Smooth muscle cell (in vitro differentiated cells): Measurements from ENCODE around the gene SMIM5. TPM values are rescaled to one million over a fixed set of nuclear protein-coding genes. Genes with fewer than 3 reads are reported as not detected.

Experiments used
- DNase-seq: peaks from one replicate; lab custom pipeline; 2025; ENCODE audit not compliant: unreplicated experiment; lab: John Stamatoyannopoulos, UW
- H2AFZ ChIP-seq: fragments of 200-600 bp; sonication (generic); 2 replicates; pipeline ENCODE4 v1.6.0; 2016; ENCODE audit warnings: antibody characterized with exemption, low read depth, mild to moderate bottlenecking
- H3F3A ChIP-seq: fragments of 200-600 bp; sonication (generic); 2 replicates; pipeline ENCODE4 v1.6.0; 2017; ENCODE audit warnings: antibody characterized with exemption, low read depth
- H3K27ac ChIP-seq: fragments of 200-600 bp; sonication (generic); 2 replicates; pipeline ENCODE4 v1.5.1; 2016; ENCODE audit warnings: low read depth, mild to moderate bottlenecking
- H3K27me3 ChIP-seq: fragments of 200-600 bp; sonication (generic); 2 replicates; pipeline ENCODE4 v1.6.1; 2016; ENCODE audit warnings: low read depth, mild to moderate bottlenecking
- H3K36me3 ChIP-seq: fragments of 200-600 bp; sonication (generic); 2 replicates; pipeline ENCODE4 v1.5.1; 2016; ENCODE audit warnings: low read depth
- H3K4me1 ChIP-seq: fragments of 200-600 bp; sonication (generic); 2 replicates; pipeline ENCODE4 v1.5.1; 2016; ENCODE audit warnings: low read depth
- H3K4me2 ChIP-seq: fragments of 200-600 bp; sonication (generic); 2 replicates; pipeline ENCODE4 v1.6.0; 2016; ENCODE audit warnings: mild to moderate bottlenecking
- H3K4me3 ChIP-seq: fragments of 200-600 bp; sonication (generic); 2 replicates; pipeline ENCODE4 v1.5.1; 2016; ENCODE audit warnings: mild to moderate bottlenecking
- H3K79me2 ChIP-seq: fragments of 200-600 bp; sonication (generic); 2 replicates; pipeline ENCODE4 v1.6.0; 2016; ENCODE audit warnings: low read depth, mild to moderate bottlenecking
- H3K9ac ChIP-seq: fragments of 200-600 bp; sonication (generic); 2 replicates; pipeline ENCODE4 v1.6.0; 2016; ENCODE audit warnings: low read depth
- H3K9me3 ChIP-seq: fragments of 200-600 bp; sonication (generic); replicated peaks from 2 replicates; pipeline ENCODE4 v1.5.1; 2016; ENCODE audit warnings: low read depth
- H4K20me1 ChIP-seq: fragments of 200-600 bp; sonication (generic); 2 replicates; pipeline ENCODE4 v1.6.0; 2016; ENCODE audit warnings: low read depth
- CTCF ChIP-seq: fragments of 200-600 bp; sonication (generic); IDR thresholded peaks from 2 replicates; pipeline ENCODE4 v1.5.1; 2017; ENCODE audit warnings: borderline replicate concordance, mild to moderate bottlenecking, antibody characterized with exemption; ENCODE audit not compliant: insufficient read depth, poor library complexity, severe bottlenecking
- WGBS: methylation state at CpG from one replicate; pipeline ENCODE4 v1.1.7; 2016; ENCODE audit warnings: low lambda C conversion rate; 5-methylcytosine and 5-hydroxymethylcytosine counted together
- polyA plus RNA-seq: library from polyadenylated mRNA; unstranded; fragments of >200 nt; fragmentation: Nextera tagmentation; extraction: Ambion mirVana; gene quantifications from 2 replicates; pipeline ENCODE4 v1.2.1, GENCODE V29; 2016
- total RNA-seq: library from RNA; depleted of rRNA; stranded (reverse); fragments of >200 nt; gene quantifications from 2 replicates; pipeline ENCODE4 v1.2.3, GENCODE V29; 2014

SMIM5 gene
- total and polyA plus RNA-seq, 2 experiments from 2014 or later, result 0.13 to 0.80 TPM

GRCh38 chr17:75662511-75662910 lies 29.3 kb downstream of the SMIM5 start:
- H3K36me3 ChIP-seq, result no peaks in the 10 kb centered on the region
- H3K4me3 ChIP-seq, result no peak overlapping the region
- H3K9me3 ChIP-seq, result no peaks in the 10 kb centered on the region
- TF ChIP-seq CTCF, result no peak
- H3K27ac ChIP-seq, result no peak overlapping the region
- no peaks in the 10 kb centered on the region for H4K20me1 ChIP-seq
- no peak overlapping the region for H2AFZ ChIP-seq
- peaks cover 7% of the 10 kb centered on the region for H3K4me1 ChIP-seq
- H3K4me2 ChIP-seq, result no peak overlapping the region
- peaks cover 16% of the 10 kb centered on the region for H3K79me2 ChIP-seq
- no peaks in the 10 kb centered on the region for H3F3A ChIP-seq
- DNase-seq, result no peak
- no peaks in the 10 kb centered on the region for H3K27me3 ChIP-seq
- H3K9ac ChIP-seq, result no peak overlapping the region
- 98% methylated on average over 9 of the region's 9 CpGs for WGBS

- 96% methylated on average over 3 of the region's 3 CpGs for WGBS
- no peak for DNase-seq
- Histone ChIP-seq H3K4me2 (no peak overlapping the region), H3K9me3 (no peaks in the 10 kb centered on the region), H3K27ac (no peak overlapping the region), H3K79me2 (peaks cover 33% of the 10 kb centered on the region), H3K36me3 (no peaks in the 10 kb centered on the region), H3K9ac (no peak overlapping the region), H4K20me1 (no peaks in the 10 kb centered on the region), H3F3A (no peaks in the 10 kb centered on the region), H2AFZ (no peak overlapping the region), H3K27me3 (no peaks in the 10 kb centered on the region), H3K4me3 (no peak overlapping the region), H3K4me1 (peaks cover 16% of the 10 kb centered on the region)
- TF ChIP-seq CTCF, result no peak
Observed at GRCh38 chr17:75664099-75664549, 30.9 kb downstream of the SMIM5 start.

- Histone ChIP-seq H3K4me3 (peak overlapping the region; percentile 84), H3K79me2 (peaks cover 51% of the 10 kb centered on the region), H3K4me2 (peak overlapping the region; percentile 99), H3F3A (no peaks in the 10 kb centered on the region), H3K9me3 (no peaks in the 10 kb centered on the region), H3K36me3 (no peaks in the 10 kb centered on the region), H3K27me3 (no peaks in the 10 kb centered on the region), H2AFZ (no peak overlapping the region), H4K20me1 (peaks cover 11% of the 10 kb centered on the region), H3K27ac (no peak overlapping the region), H3K4me1 (peaks cover 16% of the 10 kb centered on the region), H3K9ac (peak overlapping the region; percentile 98)
- no peak for DNase-seq
- 93% methylated on average over 10 of the region's 10 CpGs for WGBS
- TF ChIP-seq CTCF, result no peak
Observed at GRCh38 chr17:75665981-75666380, 32.7 kb downstream of the SMIM5 start.
